ENCODE results near the gene OTUD7B.

The OTUD7B gene

GRCh38 chr1:150018165-150018564, 7.6 kb upstream of the OTUD7B start:
- Histone ChIP-seq H3K4me3 (ENCODE audit: low read depth, low read length, poor library complexity, severe bottlenecking) (no peak overlapping the region), H3K27me3 (ENCODE audit: insufficient read depth, low read length) (no peaks in the 10 kb centered on the region; the same call in 1 of the 2 replicates), H3K9ac (ENCODE audit: low read length) (no peak overlapping the region), H3K4me1 (ENCODE audit: insufficient read depth, low read length, severe bottlenecking) (no peaks in the 10 kb centered on the region), H3K27ac (ENCODE audit: low read depth, low read length, poor library complexity, severe bottlenecking) (no peak overlapping the region), H4K20me1 (ENCODE audit: insufficient read depth, low read length) (no peaks in the 10 kb centered on the region), H2AFZ (ENCODE audit: low read length) (no peak overlapping the region), H3K79me2 (ENCODE audit: insufficient read depth, low read length) (no peaks in the 10 kb centered on the region), H3F3A (ENCODE audit: insufficient read depth, low read length) (no peaks in the 10 kb centered on the region), H3K4me2 (ENCODE audit: low read length) (no peak overlapping the region), H3K9me3 (ENCODE audit: low read length) (no peaks in the 10 kb centered on the region), H3K9me2 (ENCODE audit: low read depth, low read length) (no peaks in the 10 kb centered on the region), H3K36me3 (ENCODE audit: insufficient read depth, low read length) (no peaks in the 10 kb centered on the region)
- TF ChIP-seq EZH2 (IDR thresholded peaks at IDR 0.05; ENCODE audit: borderline replicate concordance, low read length) (no peak), CTCF (IDR thresholded peaks at IDR 0.05; ENCODE audit: low read length) (no peak)

- H3K4me1 ChIP-seq (ENCODE audit: insufficient read depth, low read length, severe bottlenecking): no peaks in the 10 kb centered on the region
- H4K20me1 ChIP-seq (ENCODE audit: insufficient read depth, low read length): no peaks in the 10 kb centered on the region
- H3K27me3 ChIP-seq (ENCODE audit: insufficient read depth, low read length): no peaks in the 10 kb centered on the region
- TF ChIP-seq CTCF (IDR thresholded peaks at IDR 0.05; ENCODE audit: low read length) (no peak), EZH2 (IDR thresholded peaks at IDR 0.05; ENCODE audit: borderline replicate concordance, low read length) (no peak)
- H3F3A ChIP-seq (ENCODE audit: insufficient read depth, low read length): no peaks in the 10 kb centered on the region
- no peak overlapping the region for H3K9ac ChIP-seq (ENCODE audit: low read length)
- no peaks in the 10 kb centered on the region for H3K9me3 ChIP-seq (ENCODE audit: low read length)
- no peak overlapping the region for H2AFZ ChIP-seq (ENCODE audit: low read length)
- H3K36me3 ChIP-seq (ENCODE audit: insufficient read depth, low read length): no peaks in the 10 kb centered on the region
- H3K9me2 ChIP-seq (ENCODE audit: low read depth, low read length): no peaks in the 10 kb centered on the region
- H3K4me3 ChIP-seq (ENCODE audit: low read depth, low read length, poor library complexity, severe bottlenecking): no peak overlapping the region
- H3K4me2 ChIP-seq (ENCODE audit: low read length): no peak overlapping the region
- no peaks in the 10 kb centered on the region for H3K79me2 ChIP-seq (ENCODE audit: insufficient read depth, low read length)
- no peak overlapping the region for H3K27ac ChIP-seq (ENCODE audit: low read depth, low read length, poor library complexity, severe bottlenecking)
Observed at GRCh38 chr1:150017206-150017750, 6.8 kb upstream of the OTUD7B start.

GRCh38 chr1:150015651-150016131, 5.2 kb upstream of the OTUD7B start:
- H3K27ac ChIP-seq (ENCODE audit: low read depth, low read length, poor library complexity, severe bottlenecking): no peak overlapping the region
- no peak overlapping the region for H3K4me3 ChIP-seq (ENCODE audit: low read depth, low read length, poor library complexity, severe bottlenecking)
- no peaks in the 10 kb centered on the region for H3K9me3 ChIP-seq (ENCODE audit: low read length)
- no peaks in the 10 kb centered on the region for H3K9me2 ChIP-seq (ENCODE audit: low read depth, low read length)
- no peaks in the 10 kb centered on the region for H4K20me1 ChIP-seq (ENCODE audit: insufficient read depth, low read length)
- peaks cover 6% of the 10 kb centered on the region for H3K4me1 ChIP-seq (ENCODE audit: insufficient read depth, low read length, severe bottlenecking)
- TF ChIP-seq CTCF (IDR thresholded peaks at IDR 0.05; ENCODE audit: low read length): no peak
- TF ChIP-seq EZH2 (IDR thresholded peaks at IDR 0.05; ENCODE audit: borderline replicate concordance, low read length): no peak
- H3K79me2 ChIP-seq (ENCODE audit: insufficient read depth, low read length): no peaks in the 10 kb centered on the region
- no peaks in the 10 kb centered on the region for H3K27me3 ChIP-seq (ENCODE audit: insufficient read depth, low read length)
- no peak overlapping the region for H2AFZ ChIP-seq (ENCODE audit: low read length)
- no peak overlapping the region for H3K9ac ChIP-seq (ENCODE audit: low read length)
- no peaks in the 10 kb centered on the region for H3K36me3 ChIP-seq (ENCODE audit: insufficient read depth, low read length)
- no peak overlapping the region for H3K4me2 ChIP-seq (ENCODE audit: low read length)
- no peaks in the 10 kb centered on the region for H3F3A ChIP-seq (ENCODE audit: insufficient read depth, low read length)
